Bronchial epithelial cell (primary cell): ENCODE measurements around the gene FDX2. TPM values are rescaled to one million over a fixed set of nuclear protein-coding genes. Genes with fewer than 3 reads are reported as not detected.

Source experiments
- DNase-seq: peaks from one replicate; pipeline ENCODE4 v3.0.0-alpha.2; 2010; ENCODE audit warnings: low read depth
- FAIRE-seq: peaks from 2 replicates; lab custom pipeline; 2011; peaks lifted over from hg19 to GRCh38; lab: Jason Lieb, UNC
- H3K27me3 ChIP-seq: 2 replicates; pipeline ENCODE4 v1.5.1; 2011; ENCODE audit warnings: low read length; ENCODE audit not compliant: control insufficient read depth, insufficient read depth
- H3K36me3 ChIP-seq: 2 replicates; pipeline ENCODE4 v1.5.1; 2011; ENCODE audit warnings: low read length; ENCODE audit not compliant: control insufficient read depth, insufficient read depth
- H3K4me3 ChIP-seq: 2 replicates; pipeline ENCODE4 v1.5.1; 2011; ENCODE audit warnings: mild to moderate bottlenecking, low read depth, low read length, control low read depth
- total RNA-seq: library from RNA; depleted of rRNA; stranded (reverse); fragments of >200 nt; gene quantifications from 2 replicates; pipeline ENCODE4 v1.2.1, GENCODE V29; 2014
- TF ChIP-seq, protein P1 (sequence below): IDR thresholded peaks from 2 replicates; pipeline ENCODE4 v1.5.1; 2011; ENCODE audit warnings: mild to moderate bottlenecking, moderate library complexity, low read length, control low read depth, inconsistent platforms; ENCODE audit not compliant: insufficient read depth, severe bottlenecking

FDX2 gene
- total RNA-seq, 1 donor from 2014 or later = 24.2 TPM

DNA sequence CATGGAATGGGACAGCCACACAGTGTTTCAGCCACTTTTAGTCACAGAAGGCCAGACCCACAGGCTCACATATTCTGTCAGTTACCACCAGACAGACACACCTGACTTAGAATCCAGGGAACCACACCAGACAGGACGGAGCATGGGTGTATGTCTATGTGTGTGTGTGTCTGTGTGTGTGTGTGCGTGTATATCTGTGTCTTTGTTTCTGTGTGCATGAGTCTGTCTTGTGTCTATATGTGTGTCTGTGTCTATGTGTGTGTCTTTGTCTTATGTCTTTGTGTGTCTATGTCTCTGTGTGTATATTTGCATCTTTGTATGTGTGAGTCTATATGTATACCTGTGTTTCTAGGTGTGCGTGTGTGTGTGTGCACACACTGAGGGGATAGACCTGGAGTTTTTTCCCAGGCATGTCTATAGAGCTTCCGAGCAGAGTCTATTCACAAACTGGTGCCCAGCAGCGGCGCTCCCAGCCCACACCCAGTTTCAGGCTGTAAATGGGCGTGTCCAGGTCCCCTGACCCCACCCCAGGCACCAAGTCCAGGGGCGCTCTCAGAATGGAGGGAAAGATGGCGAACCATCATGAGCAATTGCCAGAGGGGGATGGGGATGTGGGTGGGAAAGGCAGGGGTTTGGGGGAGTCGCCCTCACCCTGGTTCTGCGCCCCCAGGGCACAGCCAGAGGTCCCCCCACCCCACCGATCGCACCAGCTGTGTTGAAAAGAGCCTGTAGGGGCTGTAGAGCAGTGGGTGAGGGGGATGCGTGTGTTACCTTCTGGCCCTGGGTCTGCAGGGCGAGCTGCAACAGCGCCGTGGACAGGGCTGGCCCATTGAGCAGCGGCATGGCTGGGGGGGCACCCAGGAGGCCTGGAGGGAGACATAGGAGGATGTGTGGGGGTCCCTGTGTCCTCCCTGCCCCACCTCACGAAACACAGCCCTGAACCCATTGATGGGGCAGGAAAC lies 6.3 kb upstream of the FDX2 start:
- Histone ChIP-seq H3K36me3 (peaks cover 37% of the 10 kb centered on the region), H3K27me3 (no peaks in the 10 kb centered on the region), H3K4me3 (no peak overlapping the region)
- DNase-seq (no peak), FAIRE-seq (peak; percentile 92)
- TF ChIP-seq, protein P1, sequence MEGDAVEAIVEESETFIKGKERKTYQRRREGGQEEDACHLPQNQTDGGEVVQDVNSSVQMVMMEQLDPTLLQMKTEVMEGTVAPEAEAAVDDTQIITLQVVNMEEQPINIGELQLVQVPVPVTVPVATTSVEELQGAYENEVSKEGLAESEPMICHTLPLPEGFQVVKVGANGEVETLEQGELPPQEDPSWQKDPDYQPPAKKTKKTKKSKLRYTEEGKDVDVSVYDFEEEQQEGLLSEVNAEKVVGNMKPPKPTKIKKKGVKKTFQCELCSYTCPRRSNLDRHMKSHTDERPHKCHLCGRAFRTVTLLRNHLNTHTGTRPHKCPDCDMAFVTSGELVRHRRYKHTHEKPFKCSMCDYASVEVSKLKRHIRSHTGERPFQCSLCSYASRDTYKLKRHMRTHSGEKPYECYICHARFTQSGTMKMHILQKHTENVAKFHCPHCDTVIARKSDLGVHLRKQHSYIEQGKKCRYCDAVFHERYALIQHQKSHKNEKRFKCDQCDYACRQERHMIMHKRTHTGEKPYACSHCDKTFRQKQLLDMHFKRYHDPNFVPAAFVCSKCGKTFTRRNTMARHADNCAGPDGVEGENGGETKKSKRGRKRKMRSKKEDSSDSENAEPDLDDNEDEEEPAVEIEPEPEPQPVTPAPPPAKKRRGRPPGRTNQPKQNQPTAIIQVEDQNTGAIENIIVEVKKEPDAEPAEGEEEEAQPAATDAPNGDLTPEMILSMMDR = no peak

DNA sequence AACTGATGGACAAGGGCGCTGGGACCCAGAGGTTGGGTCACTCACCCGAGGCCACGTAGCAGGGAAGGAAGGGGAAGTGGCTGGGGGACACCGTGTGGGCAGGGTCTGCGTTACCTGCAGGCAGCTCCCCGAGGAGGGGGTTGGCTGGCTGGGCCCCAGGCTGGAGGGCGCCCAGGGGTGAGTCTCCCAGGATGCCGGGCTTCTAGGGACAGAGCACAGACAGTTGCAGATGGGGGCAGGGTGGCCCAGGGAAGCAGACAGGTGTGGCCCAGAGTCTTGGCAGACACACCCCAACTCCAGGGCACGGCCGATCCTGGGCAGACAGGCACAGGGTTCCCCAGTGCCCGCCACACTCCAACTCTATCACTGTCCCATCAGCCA lies 5.6 kb upstream of the FDX2 start:
- Histone ChIP-seq H3K27me3 (no peaks in the 10 kb centered on the region), H3K36me3 (peaks cover 37% of the 10 kb centered on the region), H3K4me3 (no peak overlapping the region)
- no peak for FAIRE-seq
- TF ChIP-seq, protein P1 = no peak
- DNase-seq = no peak

DNA sequence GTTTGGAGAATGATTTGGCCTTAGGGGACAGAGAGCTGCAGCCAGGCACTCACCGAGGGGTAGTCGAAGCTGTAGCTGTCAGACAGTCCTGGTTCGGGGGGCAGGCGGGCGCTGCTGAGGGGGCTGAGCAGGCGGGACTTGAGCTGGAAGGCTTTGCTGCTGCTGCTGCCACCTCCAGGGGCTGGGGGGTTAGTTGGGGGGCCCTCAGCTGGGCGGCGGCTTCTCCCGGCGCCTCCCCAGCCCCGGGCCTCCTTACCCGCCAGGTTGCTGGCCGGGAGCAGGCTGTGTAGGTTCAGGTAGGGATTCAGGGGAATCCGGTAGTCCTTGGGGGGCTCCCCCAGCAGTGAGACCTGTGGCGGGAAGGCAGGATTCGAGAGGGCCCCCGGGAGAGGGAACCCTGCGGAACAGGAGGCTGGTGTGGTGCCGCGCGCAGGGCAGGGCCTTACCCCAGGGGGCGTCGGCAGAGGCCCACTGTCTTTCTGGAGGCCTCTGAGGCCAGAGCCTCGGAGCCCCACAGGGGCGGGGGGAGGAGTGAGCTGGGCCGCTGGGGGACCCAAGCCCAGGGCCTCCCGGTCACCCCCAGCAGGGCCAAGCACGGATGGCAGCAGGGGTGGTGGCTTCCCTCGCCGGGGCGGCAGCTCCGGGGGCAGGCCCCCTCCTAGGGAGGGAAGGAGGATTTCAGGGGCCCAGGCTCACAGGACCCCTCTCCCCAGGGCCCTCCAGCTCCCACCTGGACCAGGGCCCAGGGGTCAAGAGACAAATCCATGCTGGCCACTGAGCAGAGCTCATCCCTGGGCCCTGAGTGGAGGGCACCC lies 5.0 kb upstream of the FDX2 start:
- DNase-seq (no peak), FAIRE-seq (no peak)
- Histone ChIP-seq H3K4me3 (no peak overlapping the region), H3K27me3 (no peaks in the 10 kb centered on the region), H3K36me3 (peaks cover 35% of the 10 kb centered on the region)
- TF ChIP-seq, protein P1 = no peak

DNA sequence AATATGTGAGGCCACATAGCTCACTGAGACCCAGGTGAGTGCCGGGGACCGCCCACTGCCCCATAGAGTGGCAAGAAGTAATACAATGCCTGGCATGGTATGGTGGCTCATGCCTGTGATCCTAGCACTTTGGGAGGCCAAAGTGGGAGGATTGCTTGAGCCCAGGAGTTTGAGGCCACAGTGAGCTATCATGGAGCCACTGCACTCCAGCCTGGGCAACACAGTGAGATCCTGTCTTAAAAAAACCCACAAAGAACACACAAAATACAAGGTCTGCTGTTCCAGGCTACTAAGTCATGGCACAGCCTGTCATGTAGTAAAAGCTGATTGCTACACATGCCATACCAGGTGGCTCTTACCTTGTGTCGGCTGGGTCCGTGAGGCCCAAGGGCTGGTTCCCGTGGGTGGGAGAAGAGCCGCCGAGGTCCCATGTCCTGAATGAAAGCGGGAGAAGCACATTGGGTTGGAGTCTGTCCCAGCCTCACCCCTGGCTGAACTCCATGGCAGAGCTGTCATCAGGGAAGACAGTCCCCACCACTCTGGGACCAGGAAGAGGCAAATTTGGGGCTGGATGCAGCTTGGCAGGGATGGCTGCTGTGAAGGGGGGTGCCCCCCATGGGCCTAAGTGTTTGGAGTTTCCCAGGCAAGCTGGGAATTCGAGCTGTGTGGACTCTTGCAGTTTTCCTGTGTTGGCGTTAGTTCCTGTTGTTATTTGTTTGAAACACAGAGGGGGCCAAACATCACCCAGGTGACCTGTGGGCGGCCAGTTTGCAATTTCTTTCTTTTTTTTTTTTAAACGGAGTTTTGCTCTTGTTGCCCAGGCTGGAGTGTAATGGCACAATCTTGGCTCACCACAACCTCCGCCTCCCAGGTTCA lies 3.2 kb upstream of the FDX2 start:
- Histone ChIP-seq H3K4me3 (no peak overlapping the region), H3K27me3 (no peaks in the 10 kb centered on the region), H3K36me3 (peaks cover 29% of the 10 kb centered on the region)
- DNase-seq = no peak
- TF ChIP-seq, protein P1 = no peak
- FAIRE-seq = no peak

DNA sequence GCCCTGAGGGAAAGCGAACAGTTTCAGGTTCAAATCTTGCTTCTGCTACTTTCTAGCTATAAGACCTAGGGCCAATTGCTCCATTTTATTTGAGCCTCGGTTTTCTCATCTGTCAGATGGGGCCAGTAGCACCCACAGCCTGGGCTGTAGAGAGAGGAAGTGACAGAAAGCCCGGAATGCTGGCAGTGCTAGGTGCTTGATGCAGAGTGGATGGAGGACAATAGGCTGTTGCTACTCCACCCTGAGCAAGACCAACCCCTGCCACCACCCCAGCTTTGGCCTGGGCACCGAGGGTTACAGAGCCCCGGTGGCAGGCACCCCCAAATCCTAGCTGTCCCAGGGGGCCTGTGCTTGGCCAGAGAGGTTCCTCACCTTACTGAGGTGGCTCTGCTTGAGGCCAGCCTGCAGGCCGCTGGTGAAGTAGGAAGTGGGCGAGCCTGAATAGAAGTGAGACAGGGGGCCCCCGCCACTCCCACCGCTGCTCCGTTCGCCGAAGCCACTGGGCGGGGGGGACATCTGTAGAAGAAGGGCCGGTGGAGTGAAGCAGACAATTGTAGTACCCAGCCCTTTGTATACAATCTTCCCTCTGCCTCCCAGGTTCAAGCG lies 2.1 kb upstream of the FDX2 start:
- H3K27me3 ChIP-seq = no peaks in the 10 kb centered on the region
- DNase-seq = no peak
- no peak for FAIRE-seq
- H3K36me3 ChIP-seq = peaks cover 28% of the 10 kb centered on the region
- TF ChIP-seq, protein P1 = no peak
- H3K4me3 ChIP-seq = no peak overlapping the region
